DND-41 (cell line): ENCODE data around the gene COL8A2.

Experiments used
- EZH2 ChIP-seq: IDR thresholded peaks from 3 replicates; pipeline ENCODE4 v1.6.1; 2012; ENCODE audit warnings: borderline replicate concordance, low read depth, mild to moderate bottlenecking, moderate library complexity, low read length, inconsistent platforms; ENCODE audit not compliant: severe bottlenecking
- TF ChIP-seq, protein P1 (sequence below): IDR thresholded peaks from 2 replicates; pipeline ENCODE4 v1.5.1; 2012; ENCODE audit warnings: borderline replicate concordance, low read length, moderate library complexity, mild to moderate bottlenecking; ENCODE audit not compliant: poor library complexity, severe bottlenecking; ENCODE audit errors: extremely low read depth

DNA sequence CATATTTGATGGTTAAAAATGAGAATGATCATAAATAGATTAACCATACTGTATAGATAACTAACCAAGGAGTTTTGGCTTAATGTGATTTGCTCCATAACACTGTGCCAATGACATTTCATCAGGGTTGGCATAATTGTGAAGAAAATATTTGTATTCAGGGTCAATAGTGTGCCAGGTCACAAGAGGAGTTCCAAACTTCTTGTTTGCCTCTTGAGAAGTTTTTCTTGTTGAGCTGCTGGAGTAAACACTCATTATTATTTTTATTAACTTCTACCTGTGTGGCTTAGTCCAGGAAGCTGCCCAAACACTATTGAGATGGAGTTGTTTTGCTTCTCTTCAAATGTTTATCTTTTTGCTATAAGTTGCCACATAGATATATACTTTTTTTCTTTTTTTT, 38.4 kb upstream of the COL8A2 start:
- no peak for TF ChIP-seq EZH2
- TF ChIP-seq, protein P1, sequence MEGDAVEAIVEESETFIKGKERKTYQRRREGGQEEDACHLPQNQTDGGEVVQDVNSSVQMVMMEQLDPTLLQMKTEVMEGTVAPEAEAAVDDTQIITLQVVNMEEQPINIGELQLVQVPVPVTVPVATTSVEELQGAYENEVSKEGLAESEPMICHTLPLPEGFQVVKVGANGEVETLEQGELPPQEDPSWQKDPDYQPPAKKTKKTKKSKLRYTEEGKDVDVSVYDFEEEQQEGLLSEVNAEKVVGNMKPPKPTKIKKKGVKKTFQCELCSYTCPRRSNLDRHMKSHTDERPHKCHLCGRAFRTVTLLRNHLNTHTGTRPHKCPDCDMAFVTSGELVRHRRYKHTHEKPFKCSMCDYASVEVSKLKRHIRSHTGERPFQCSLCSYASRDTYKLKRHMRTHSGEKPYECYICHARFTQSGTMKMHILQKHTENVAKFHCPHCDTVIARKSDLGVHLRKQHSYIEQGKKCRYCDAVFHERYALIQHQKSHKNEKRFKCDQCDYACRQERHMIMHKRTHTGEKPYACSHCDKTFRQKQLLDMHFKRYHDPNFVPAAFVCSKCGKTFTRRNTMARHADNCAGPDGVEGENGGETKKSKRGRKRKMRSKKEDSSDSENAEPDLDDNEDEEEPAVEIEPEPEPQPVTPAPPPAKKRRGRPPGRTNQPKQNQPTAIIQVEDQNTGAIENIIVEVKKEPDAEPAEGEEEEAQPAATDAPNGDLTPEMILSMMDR: no peak
